IPS-18c (cell line): ENCODE measurements around the gene WSCD1.
A peak's percentile ranks its signal among the peaks of the same experiment; 100 is the strongest.

Experiments
- H3K4me3 ChIP-seq: 2 replicates; pipeline ENCODE4 v1.7.0; 2013; ENCODE audit warnings: low read depth, mild to moderate bottlenecking, low read length, moderate library complexity; ENCODE audit not compliant: insufficient read depth
- H3K9me3 ChIP-seq: one replicate; pipeline ENCODE4 v1.6.1; 2013; ENCODE audit warnings: mild to moderate bottlenecking, low read length, moderate library complexity; ENCODE audit not compliant: control insufficient read depth, insufficient read depth

The WSCD1 gene

GRCh38 chr17:6052926-6053325 lies 17.3 kb upstream of the WSCD1 start:
- Histone ChIP-seq H3K9me3 (no peaks in the 10 kb centered on the region), H3K4me3 (no peak overlapping the region)

GRCh38 chr17:6054372-6054771 lies 15.8 kb upstream of the WSCD1 start:
- Histone ChIP-seq H3K4me3 (no peak overlapping the region), H3K9me3 (no peaks in the 10 kb centered on the region)

DNA sequence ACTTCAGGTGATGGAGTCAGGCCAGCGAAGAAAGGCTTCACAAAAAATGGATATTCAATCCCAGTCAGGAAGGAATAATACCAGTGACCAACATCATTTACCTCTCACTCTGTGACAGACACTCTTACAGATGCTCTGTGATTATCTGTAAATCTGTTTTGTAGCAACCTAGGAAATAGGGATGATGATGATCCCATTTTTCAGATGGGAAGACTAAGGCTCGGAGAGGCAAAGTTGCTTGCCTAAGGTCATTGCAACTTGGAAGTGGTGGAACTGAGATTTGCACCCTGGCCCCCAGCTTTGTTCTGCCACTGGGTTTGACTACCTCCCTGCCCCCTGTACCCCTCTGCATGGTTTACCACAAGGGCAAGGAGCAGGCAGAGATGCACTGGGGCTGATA lies 14.1 kb upstream of the WSCD1 start:
- Histone ChIP-seq H3K4me3 (no peak overlapping the region), H3K9me3 (no peaks in the 10 kb centered on the region)

GRCh38 chr17:6057562-6057961 lies 12.6 kb upstream of the WSCD1 start:
- Histone ChIP-seq H3K4me3 (no peak overlapping the region), H3K9me3 (no peaks in the 10 kb centered on the region)

GRCh38 chr17:6059406-6059805 lies 10.8 kb upstream of the WSCD1 start:
- H3K9me3 ChIP-seq: no peaks in the 10 kb centered on the region
- no peak overlapping the region for H3K4me3 ChIP-seq

GRCh38 chr17:6061290-6061689 lies 8.9 kb upstream of the WSCD1 start:
- Histone ChIP-seq H3K9me3 (no peaks in the 10 kb centered on the region), H3K4me3 (no peak overlapping the region)

DNA sequence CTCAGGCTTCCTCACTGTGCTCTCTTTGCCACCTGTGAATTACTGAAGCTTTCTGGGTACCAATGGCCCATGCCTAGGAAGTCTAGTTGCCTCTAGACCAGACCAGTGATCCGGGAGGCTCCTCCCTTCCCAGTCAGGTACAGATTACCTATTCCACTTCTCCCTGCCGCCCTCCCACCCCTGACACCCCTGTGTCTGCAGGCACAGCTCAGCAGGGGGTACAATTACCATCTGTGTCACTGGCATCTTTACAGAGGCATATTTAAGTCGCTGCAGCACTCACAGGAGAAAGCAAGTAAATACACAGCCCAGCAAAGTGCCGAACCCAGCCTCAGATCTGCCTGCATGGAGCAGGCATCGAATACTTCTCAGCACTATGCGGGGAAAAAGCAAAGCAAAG lies 5.3 kb upstream of the WSCD1 start:
- no peaks in the 10 kb centered on the region for H3K9me3 ChIP-seq

GRCh38 chr17:6065351-6065750 lies 4.8 kb upstream of the WSCD1 start:
- H3K4me3 ChIP-seq: no peak overlapping the region
- no peaks in the 10 kb centered on the region for H3K9me3 ChIP-seq

More for the DNA sequence above, 5.3 kb upstream of the WSCD1 start:
- H3K4me3 ChIP-seq: no peak overlapping the region

GRCh38 chr17:6066183-6066948 lies 3.8 kb upstream of the WSCD1 start:
- H3K4me3 ChIP-seq: no peak overlapping the region
- no peaks in the 10 kb centered on the region for H3K9me3 ChIP-seq

GRCh38 chr17:6067060-6067459 lies 3.1 kb upstream of the WSCD1 start:
- no peak overlapping the region for H3K4me3 ChIP-seq
- no peaks in the 10 kb centered on the region for H3K9me3 ChIP-seq

DNA sequence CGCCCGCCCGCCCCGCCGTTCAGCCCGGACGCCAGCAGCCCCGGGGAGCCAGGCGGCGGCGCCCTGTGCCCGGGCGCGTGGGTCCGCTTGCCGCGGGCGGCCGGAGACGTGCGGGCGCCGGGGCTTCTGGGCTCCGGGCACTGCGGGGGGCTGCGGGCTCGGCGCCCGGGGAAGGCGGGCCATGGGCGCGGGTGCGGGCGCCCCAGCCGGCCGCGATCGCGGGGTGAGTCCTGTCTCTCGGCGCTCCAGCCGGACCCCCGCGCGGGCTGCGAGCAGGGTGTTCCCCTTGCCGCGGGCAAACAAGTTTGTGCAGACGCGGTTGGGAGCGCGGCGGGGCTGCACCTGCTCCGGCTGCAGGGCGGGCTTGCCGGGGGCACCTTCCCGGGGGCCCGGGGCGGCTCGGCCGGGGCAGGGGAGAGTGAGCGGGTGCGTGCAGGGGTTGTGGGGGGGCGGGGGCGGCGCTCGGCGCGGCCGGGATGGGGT lies 292 bp downstream of the WSCD1 start:
- no peaks in the 10 kb centered on the region for H3K9me3 ChIP-seq
- H3K4me3 ChIP-seq: peak overlapping the region; percentile 47

DNA sequence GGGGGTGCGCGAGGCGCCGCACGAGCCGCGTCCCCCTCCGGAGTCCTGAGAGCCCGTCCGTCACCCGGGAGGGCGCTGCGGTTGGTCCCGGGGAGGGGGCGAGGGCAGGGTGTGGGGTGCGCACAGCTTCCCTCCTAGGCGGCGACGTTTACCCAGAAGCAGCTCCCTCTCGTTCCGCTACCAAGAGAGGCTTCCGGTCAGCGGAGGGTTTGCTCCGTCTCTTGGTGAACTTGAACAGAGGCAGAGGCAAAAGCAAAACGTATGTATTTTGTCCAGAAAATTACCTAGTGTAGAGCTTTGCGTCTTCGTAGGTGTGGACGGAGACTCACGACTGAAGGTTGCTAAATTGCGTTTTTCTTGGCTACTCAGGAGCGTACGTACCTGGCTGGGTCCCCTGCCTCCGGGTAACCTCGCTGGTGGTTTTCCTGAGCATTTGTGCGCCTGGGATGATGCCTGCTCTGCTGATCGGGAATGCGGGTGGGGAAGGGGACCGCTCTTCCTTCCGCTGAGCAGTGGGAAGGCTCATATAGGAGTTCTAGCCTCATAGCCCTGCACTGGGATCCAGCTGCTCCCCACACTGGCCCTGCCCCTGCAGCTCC lies 833 bp downstream of the WSCD1 start:
- H3K4me3 ChIP-seq: peak overlapping the region; percentile 47
- H3K9me3 ChIP-seq: no peaks in the 10 kb centered on the region

GRCh38 chr17:6071528-6072065 lies 1.4 kb downstream of the WSCD1 start:
- peak overlapping the region; percentile 47 for H3K4me3 ChIP-seq

GRCh38 chr17:6072157-6072556 lies 2.0 kb downstream of the WSCD1 start:
- Histone ChIP-seq H3K9me3 (no peaks in the 10 kb centered on the region), H3K4me3 (no peak overlapping the region)

More at GRCh38 chr17:6071528-6072065, 1.4 kb downstream of the WSCD1 start:
- no peaks in the 10 kb centered on the region for H3K9me3 ChIP-seq

- Histone ChIP-seq H3K4me3 (no peak overlapping the region), H3K9me3 (no peaks in the 10 kb centered on the region)
These were observed 2.4 kb downstream of the WSCD1 start for GRCh38 chr17:6072611-6073010.

- Histone ChIP-seq H3K9me3 (no peaks in the 10 kb centered on the region), H3K4me3 (no peak overlapping the region)
These were observed 3.4 kb downstream of the WSCD1 start for GRCh38 chr17:6073620-6074019.

DNA sequence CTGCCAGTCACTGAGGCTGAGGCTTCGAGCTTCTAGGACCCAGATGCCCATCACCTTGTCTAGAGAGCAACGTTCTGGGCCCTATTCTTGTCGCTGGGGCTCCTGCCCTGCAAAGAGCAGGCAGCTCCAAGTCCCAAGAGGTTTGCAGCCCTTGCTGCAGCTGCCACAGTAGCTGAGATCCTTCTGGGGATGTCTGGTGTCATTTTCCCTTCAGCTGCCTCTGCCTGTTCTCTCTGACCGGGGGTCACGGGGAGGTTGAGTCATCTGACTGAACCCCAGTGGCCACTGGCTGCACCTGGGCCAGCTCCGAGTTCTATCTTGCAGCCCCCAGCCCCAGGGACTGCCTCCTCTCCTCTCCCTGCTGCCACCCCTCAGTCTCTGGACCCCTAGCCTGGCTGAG lies 4.9 kb downstream of the WSCD1 start:
- no peaks in the 10 kb centered on the region for H3K9me3 ChIP-seq

GRCh38 chr17:6075845-6076244 lies 5.7 kb downstream of the WSCD1 start:
- Histone ChIP-seq H3K9me3 (no peaks in the 10 kb centered on the region), H3K4me3 (no peak overlapping the region)

More for the DNA sequence above, 4.9 kb downstream of the WSCD1 start:
- no peak overlapping the region for H3K4me3 ChIP-seq
